SH-SY5Y (cell line): ENCODE data around the gene FALEC.

Source experiments
- GATA2 ChIP-seq: IDR thresholded peaks from 2 replicates; pipeline ENCODE4 v1.6.1; 2011; ENCODE audit warnings: mild to moderate bottlenecking, low read depth, low read length
- GATA3 ChIP-seq: IDR thresholded peaks from 2 replicates; pipeline ENCODE4 v1.6.1; 2011; ENCODE audit warnings: low read depth, mild to moderate bottlenecking, low read length, moderate library complexity

DNA sequence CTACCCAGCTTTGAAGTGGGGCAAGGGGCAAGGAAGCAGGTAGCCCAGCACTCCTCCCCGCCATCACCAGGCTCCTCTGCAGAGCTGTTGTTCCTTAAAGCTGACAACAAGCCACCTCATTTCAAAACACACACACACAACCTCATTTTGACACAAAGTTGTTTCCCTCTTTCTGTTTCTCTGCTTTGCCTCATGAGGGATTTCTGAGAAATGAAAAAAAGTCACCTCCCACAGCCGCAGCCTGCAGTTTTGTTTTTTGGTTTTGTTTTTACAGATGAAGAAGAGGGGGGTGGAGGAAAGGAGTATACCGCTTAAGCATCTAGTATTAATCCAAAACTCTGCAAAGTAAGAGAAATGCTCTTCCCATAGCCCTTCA lies 51.8 kb downstream of the FALEC start:
- TF ChIP-seq GATA2 (no peak), GATA3 (no peak)
